ENCODE results near the gene NPAS3. TPM values are rescaled to one million over a fixed set of nuclear protein-coding genes. Genes with fewer than 3 reads are reported as not detected.

Gene NPAS3
- total RNA-seq, 2 donors from 2014 or later = 1.1 to 1.8 TPM

DNA sequence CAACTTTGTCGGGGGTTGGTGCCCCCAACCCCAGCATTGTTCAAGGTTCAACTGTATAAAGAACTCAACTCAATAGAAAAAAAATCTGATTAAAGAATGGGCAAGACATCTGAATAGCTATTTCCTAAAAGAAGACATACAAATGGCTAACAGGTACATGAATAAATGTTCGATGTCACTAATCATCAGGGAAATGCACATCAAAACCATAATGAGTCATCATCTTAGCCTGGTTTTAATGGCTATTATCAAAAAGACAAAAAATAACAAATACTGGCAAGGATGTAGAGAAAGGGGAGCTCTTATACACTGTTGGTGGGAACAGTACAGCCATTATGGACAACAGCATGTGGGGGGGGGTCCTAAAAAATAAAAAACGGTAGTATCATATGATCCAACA, 28.7 kb downstream of the NPAS3 start:
- Histone ChIP-seq H3K36me3 (no peaks in the 10 kb centered on the region), H3K4me1 (replicated peaks) (no peaks in the 10 kb centered on the region), H3K27ac (no peak overlapping the region), H3K27me3 (replicated peaks; ENCODE audit: insufficient read depth) (no peaks in the 10 kb centered on the region), H3K9me3 (no peaks in the 10 kb centered on the region), H3K4me3 (no peak overlapping the region)
- no peak for DNase-seq (ENCODE audit: low spot score)
- 84% methylated on average over 3 of the region's 3 CpGs for WGBS
- intact Hi-C loops (cut with DNase I) = no loop called here
- TF ChIP-seq POLR2A (IDR thresholded peaks at IDR 0.05) = no peak
- TF ChIP-seq, protein P1, sequence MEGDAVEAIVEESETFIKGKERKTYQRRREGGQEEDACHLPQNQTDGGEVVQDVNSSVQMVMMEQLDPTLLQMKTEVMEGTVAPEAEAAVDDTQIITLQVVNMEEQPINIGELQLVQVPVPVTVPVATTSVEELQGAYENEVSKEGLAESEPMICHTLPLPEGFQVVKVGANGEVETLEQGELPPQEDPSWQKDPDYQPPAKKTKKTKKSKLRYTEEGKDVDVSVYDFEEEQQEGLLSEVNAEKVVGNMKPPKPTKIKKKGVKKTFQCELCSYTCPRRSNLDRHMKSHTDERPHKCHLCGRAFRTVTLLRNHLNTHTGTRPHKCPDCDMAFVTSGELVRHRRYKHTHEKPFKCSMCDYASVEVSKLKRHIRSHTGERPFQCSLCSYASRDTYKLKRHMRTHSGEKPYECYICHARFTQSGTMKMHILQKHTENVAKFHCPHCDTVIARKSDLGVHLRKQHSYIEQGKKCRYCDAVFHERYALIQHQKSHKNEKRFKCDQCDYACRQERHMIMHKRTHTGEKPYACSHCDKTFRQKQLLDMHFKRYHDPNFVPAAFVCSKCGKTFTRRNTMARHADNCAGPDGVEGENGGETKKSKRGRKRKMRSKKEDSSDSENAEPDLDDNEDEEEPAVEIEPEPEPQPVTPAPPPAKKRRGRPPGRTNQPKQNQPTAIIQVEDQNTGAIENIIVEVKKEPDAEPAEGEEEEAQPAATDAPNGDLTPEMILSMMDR (IDR thresholded peaks at IDR 0.05) = no peak
- TF ChIP-seq POLR2AphosphoS5 (IDR thresholded peaks at IDR 0.05) = no peak

DNA sequence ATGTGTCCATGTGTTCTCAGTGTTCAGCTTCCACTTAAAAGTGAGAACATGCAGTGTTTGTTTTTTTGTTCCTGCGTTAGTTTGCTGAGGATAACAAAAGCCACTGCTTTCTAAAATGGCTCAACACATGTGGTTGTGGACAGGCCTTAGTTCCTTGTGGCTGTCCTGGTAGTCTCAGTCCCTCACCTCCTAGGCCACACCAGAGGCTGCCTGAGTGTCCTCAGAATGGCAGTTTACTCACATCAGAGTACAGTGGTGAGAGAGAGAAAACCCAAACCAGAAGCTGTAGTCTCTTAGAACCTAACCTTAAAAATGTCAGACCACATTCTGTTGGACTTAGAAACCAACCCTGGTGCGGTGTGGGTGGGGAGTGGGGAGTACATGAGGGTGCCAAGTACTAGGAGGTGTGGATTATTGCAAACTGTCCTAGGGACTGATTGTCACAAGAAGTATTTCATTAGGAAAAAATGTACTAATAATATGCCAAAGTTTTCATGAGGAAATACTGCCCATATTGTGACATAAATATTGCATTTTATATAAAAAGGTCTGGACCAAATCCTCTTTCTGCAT, 30.4 kb downstream of the NPAS3 start:
- no peak overlapping the region for H3K4me3 ChIP-seq
- no peaks in the 10 kb centered on the region for H3K9me3 ChIP-seq
- DNase-seq (ENCODE audit: low spot score) = no peak
- TF ChIP-seq, protein P1 (IDR thresholded peaks at IDR 0.05) = no peak
- TF ChIP-seq POLR2AphosphoS5 (IDR thresholded peaks at IDR 0.05) = no peak
- no peak for TF ChIP-seq POLR2A (IDR thresholded peaks at IDR 0.05)
- no peaks in the 10 kb centered on the region for H3K4me1 ChIP-seq (replicated peaks)
- no peaks in the 10 kb centered on the region for H3K36me3 ChIP-seq
- H3K27ac ChIP-seq = no peak overlapping the region
- intact Hi-C loops (cut with DNase I) = no loop called here
- H3K27me3 ChIP-seq (replicated peaks; ENCODE audit: insufficient read depth) = no peaks in the 10 kb centered on the region
- 81% methylated on average over 2 of the region's 2 CpGs for WGBS

DNA sequence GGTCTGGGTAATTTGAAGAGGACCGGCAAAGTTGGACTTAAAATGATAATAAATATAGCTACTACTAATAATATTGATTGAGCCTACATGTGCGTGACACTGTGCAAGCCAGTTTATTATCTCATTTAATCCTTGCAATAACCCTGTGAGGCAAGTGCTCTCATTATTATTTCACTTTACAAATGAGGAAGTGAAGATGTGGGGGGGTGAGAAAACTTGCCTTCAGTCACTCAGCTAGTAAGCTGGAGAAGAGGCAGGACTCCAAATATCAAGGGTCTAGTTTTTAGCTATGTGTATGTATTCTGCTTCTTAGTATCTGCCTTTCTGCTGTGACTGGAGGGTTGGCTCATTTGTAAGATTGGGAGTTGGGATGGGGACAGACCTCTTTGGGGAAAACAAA, 39.2 kb downstream of the NPAS3 start:
- no peak for TF ChIP-seq POLR2A (IDR thresholded peaks at IDR 0.05)
- TF ChIP-seq POLR2AphosphoS5 (IDR thresholded peaks at IDR 0.05) = no peak
- TF ChIP-seq, protein P1 (IDR thresholded peaks at IDR 0.05) = no peak
- Histone ChIP-seq H3K9me3 (no peaks in the 10 kb centered on the region), H3K27ac (no peak overlapping the region), H3K4me1 (replicated peaks) (no peaks in the 10 kb centered on the region), H3K36me3 (no peaks in the 10 kb centered on the region), H3K4me3 (no peak overlapping the region), H3K27me3 (replicated peaks; ENCODE audit: insufficient read depth) (no peaks in the 10 kb centered on the region)
- intact Hi-C loops (cut with DNase I) = no loop called here
- 90% methylated on average over 2 of the region's 2 CpGs for WGBS
- DNase-seq (ENCODE audit: low spot score) = no peak

DNA sequence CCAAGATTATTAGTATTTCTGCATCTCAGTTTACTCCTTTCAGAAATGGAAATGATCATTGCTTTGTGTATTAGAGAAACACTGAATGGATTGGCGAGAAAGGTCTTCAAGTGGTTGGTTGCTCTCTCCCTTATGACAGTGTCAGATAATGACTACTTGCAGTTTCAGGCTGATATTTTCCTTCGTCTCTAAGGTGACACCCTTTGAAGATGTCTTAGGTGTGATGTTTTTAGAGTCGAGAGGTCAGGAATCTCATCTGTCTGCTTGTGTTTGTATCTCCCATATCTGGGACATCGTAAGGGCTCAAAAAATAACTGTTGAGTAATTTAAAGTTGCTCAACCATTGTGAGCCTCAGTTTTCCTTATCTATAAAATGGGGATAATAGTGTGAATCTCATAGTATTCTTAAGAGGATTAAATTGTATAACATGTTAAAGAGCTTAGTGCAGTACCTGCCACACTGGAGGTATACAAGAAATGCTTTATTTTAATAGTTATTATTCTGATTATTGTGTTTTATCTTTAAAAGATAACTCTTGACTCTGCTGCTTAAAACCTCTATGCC, 40.1 kb downstream of the NPAS3 start:
- no peaks in the 10 kb centered on the region for H3K9me3 ChIP-seq
- no peak overlapping the region for H3K27ac ChIP-seq
- H3K4me3 ChIP-seq = no peak overlapping the region
- H3K4me1 ChIP-seq (replicated peaks) = no peaks in the 10 kb centered on the region
- no peak for DNase-seq (ENCODE audit: low spot score)
- WGBS = 87% methylated on average over 4 of the region's 4 CpGs
- TF ChIP-seq POLR2A (IDR thresholded peaks at IDR 0.05) = no peak
- TF ChIP-seq, protein P1 (IDR thresholded peaks at IDR 0.05) = no peak
- no peak for TF ChIP-seq POLR2AphosphoS5 (IDR thresholded peaks at IDR 0.05)
- intact Hi-C loops (cut with DNase I) = no loop called here
- no peaks in the 10 kb centered on the region for H3K36me3 ChIP-seq
- no peaks in the 10 kb centered on the region for H3K27me3 ChIP-seq (replicated peaks; ENCODE audit: insufficient read depth)
